GM19238 (cell line): ENCODE data around the gene PURA.

Experiments
- DNase-seq: peaks from one replicate; pipeline ENCODE4 v3.0.0; 2011; ENCODE audit warnings: low spot score; ENCODE audit not compliant: insufficient read length

Gene PURA

GRCh38 chr5:140113699-140114263, at the start of gene PURA:
Gene PURA, plus strand, starts transcription at chr5:140114109. Its CDS starts 73 bp downstream, at chr5:140114182.
- DNase-seq, result peak; percentile 95

DNA sequence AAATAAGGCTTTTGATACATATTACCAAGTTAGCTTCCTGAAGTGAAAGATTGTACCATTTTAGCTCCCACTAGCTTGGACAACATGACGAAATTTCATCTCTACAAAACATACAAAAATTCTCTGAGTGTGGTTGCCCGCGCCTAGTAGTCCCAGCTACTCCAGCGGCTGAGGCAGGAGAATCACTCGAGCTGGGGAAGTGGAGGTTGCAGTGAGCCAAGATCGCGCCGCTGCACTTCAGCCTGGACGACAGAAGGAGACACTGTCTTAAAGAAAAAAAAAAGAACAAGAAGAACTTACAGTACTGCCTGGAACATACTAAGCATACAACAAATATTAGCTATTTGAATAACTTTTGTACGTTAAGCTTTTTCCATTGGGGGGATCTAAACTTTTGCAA, 41.1 kb upstream of the PURA start:
- no peak for DNase-seq

GRCh38 chr5:140073296-140073695, 40.6 kb upstream of the PURA start:
- no peak for DNase-seq

DNA sequence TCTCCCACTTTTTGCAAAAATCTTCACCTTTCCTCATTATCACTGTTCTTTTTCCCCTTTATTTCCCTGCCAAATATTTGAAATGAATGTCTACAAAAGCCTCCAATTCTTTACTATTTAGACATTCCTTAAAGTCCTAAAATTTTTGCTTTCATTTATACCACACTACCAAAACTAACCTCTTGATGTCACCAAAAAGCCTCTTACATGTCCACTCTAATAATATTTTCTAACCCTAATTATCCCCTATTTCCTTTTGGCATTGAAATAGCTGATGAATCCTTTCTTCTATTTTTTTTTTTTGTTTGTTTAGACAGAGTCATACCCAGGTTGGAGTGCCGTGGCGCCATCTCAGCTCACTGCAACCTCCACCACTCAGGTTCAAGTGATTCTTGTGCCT, 38.5 kb upstream of the PURA start:
- no peak for DNase-seq

- no peak for DNase-seq
Measured at GRCh38 chr5:140076142-140076541, 37.8 kb upstream of the PURA start.

DNA sequence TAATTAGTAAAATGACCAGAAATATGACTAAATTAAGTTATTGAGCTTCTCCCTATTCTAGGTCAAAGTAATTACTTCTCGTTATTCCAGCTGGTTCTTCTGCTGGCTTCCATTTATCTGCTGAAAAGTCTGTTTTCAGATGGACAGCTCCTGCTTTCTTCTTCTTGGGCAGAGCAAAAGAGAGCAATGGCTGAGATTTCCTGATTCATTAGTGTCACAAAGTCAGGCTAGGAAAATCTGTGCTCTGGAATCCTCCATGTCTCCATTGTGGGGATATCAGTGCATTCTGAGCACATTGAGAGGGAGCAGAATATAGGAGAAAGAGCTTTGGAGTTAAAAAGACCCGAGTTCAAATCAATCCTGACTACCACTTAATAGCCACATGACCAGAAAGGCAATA, 37.1 kb upstream of the PURA start:
- DNase-seq, result no peak

- no peak for DNase-seq
Measured at GRCh38 chr5:140083120-140083519, 30.8 kb upstream of the PURA start.

DNA sequence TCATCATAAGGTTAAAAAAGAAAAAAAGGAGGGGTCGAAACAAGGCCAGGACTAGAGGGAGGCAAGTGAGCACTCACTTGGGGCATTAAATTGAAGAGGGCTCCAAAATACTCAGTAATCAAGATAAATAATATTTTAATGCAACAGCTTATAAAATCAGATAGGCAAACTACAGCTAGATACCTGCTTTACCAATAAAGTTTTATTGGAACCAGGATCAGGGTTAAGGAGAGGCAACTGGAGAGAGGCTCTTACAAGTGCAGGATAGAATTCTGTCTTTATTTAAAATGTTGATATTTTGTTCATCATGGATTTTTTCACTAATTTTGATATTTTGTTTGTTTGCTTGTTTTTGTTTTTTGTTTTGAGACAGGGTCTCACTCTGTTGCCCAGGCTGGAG, 30.3 kb upstream of the PURA start:
- no peak for DNase-seq

- DNase-seq, result no peak
Measured at GRCh38 chr5:140084541-140084940, 29.4 kb upstream of the PURA start.

GRCh38 chr5:140090251-140090650, 23.7 kb upstream of the PURA start:
- DNase-seq, result no peak

DNA sequence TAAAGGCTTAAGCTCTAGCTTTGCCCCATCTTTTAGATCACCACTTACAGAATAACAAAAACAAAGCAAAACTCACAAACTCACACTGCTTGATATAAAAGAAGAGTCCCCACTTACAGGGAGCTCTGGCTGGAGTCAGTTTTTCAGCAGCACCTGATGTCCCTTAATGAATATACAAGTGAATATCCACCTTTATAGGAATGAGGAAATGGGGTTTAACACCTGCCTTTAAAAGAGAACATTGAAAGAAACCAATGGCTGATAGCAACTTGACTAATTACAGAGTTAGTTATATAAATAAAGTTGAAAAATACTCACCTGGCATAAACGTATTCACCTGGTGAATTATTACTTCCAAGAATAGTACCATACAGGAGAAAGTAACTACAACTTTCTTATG, 20.7 kb upstream of the PURA start:
- no peak for DNase-seq

DNA sequence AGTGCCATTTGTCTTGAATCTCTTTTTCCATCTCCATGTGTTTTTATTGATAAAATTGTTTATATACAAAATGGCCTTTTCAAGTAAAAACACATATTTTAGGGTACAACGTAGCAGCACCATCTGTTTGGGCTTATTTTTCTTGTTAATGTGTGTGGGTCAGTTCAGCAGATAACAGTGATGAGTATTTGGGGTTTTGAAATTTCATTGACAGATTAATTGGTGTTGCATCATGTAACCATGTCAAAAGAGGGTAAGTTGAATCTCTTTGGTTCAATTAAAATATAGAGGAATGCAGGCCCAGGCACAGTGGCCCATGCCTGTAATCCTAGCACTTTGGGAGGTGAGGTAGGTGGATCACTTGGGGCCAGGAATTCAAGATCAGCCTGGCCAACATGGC, 20.0 kb upstream of the PURA start:
- DNase-seq, result no peak

DNA sequence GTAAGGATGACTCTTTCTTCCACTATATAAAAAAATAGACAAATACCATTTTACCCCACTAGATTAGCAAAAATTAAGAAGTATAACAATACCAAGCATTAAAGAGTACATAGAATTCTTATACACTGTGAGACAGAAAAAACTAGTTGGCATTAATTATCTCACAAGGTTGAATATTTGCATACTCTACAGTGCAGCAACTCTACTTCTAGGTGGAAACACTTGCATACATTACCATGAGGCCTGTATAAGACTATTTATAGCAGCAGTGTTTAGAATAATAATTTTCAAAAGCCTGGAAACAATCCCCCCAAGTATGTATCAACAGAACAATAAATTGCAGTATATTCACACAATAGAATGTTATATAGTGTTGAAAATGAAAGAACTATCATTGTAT, 19.0 kb upstream of the PURA start:
- DNase-seq, result no peak

GRCh38 chr5:140101179-140101578, 12.7 kb upstream of the PURA start:
- DNase-seq, result no peak

DNA sequence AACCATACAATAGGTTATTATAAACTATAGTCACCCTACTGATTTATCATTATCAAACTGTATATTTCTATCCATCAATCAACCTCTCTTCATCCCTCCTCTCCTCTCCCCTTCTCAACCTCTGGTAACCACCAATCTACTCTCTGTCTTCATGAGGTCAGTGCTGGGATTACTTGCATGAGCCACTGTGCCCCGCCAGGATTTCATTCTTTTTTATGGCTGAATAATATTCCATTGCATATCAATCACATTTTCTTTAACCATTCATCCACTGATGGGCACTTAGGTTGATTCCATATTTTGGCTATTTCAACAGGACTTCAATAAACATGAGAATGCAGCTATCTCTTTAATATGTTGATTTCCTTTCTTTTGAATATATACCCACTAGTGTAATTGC, 10.8 kb upstream of the PURA start:
- no peak for DNase-seq

GRCh38 chr5:140104100-140104499, 9.8 kb upstream of the PURA start:
- no peak for DNase-seq

GRCh38 chr5:140106101-140106500, 7.8 kb upstream of the PURA start:
- DNase-seq, result no peak

DNA sequence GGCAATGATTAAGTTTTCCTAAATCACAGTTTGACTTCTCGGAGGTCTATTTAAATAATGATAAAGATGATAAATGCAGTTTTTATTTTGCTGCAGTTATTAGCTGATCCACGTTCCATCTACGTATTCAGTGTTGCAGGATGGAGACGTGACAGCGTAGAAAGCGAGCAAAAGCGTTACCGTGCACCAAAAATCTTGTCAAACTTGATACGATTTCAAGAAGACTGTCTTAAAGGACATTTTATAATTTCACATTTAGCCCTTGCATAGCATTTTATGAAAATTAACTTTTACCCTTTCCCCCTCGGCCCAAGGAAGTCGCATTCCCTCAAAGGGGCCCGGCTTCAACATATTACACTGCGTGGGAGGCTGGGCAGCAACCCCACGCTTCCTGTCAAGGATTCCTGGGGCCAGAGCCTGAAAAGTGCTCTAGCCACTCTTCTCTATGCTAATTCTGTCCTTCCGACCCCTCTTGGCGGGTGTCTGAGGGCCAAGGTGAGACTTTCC, 7.1 kb upstream of the PURA start:
- no peak for DNase-seq

- DNase-seq, result peak; percentile 87
Measured at GRCh38 chr5:140107312-140108092, 6.4 kb upstream of the PURA start.

DNA sequence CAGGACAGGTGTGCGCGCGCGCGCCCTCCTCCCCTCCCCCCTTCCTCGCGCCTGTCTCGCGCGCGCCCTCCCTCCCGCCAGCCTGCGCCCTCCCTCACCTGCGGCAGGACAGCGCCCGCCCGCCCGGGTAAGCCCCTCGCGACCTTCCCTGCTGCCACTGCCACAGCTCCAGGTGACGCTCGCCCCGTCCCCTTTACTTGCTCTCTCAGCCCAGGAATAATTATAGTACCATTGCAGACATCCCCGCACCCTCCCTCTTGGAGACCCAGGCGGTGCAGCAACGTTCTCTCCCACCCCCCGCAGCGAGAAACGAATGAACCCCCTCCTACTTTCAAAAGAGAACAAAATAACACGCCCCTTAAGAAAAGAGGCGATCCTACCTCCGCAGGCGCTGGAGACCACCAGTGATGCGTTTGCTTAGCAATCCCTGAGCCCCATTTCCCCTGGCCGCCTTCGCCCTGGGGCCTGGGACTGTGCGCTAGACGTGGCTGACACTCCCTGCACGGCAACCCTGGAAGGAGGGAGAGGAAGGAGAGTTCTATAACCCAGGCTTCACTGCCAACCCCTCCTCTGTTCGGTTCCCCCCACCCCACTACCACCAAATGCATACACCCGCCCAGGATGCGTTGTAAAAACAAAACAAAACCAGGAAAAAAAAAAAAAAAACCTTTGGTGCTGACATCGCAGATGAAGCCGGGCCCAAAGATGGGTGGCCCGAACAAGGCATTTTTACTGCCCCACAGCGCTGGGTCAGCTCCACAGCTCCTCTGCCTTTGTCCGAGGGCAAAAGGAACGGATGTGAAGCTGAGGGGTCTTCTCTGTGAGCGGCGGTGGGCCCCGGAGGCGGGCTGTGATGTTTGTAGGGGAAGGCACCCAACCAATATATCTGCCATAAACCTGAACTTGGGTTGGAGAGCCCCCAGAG, 5.6 kb upstream of the PURA start:
- DNase-seq, result no peak

DNA sequence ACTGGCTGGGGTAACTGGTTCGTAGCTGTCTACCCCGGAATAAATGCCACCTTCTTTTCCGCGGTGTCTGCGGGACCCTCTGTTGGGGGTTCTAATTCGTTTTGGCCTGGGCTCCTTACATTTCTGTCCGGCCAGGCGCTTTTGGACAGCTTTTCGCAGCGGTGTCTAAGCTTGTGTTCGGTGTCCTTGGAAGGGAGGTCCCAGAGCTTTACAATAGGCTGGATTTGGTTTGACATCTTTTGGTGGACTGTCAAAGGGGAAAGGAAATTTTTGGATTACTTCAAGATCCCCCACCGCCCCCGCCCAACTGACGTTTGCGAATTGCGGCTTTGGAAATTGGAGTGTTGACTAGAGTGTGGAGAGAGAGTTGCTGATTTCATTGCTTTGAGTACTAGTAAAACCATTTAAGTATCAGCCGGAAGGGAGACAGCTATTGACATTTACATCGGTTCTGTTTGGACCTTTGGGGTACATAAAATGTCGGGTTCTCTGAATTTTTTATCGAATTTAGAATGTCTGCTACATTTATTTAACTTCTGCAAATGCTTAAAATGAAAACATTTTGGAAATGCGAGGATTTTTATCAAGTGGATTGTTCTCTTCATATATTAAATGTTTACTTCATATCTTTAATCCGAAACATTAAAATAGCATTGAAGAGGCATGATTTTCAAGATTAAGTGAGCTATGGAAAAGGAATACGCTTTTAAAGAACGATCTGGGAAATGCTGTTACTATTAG, 4.7 kb upstream of the PURA start:
- no peak for DNase-seq
